Left colon (tissue), 2 donors: ENCODE data around the gene CEP350. TPM values are rescaled to one million over a fixed set of nuclear protein-coding genes. Genes with fewer than 3 reads are reported as not detected.

Experiments
- ATAC-seq: fragments of 200-7000 bp; cut with Tn5 transposase; one replicate; pipeline ENCODE4 v1.9.1; 2020; ENCODE audit warnings: mild to moderate bottlenecking, moderate library complexity
- DNase-seq, 2 donors: peaks; one replicate each; pipeline ENCODE4 v3.0.0-alpha.2; 2020
- intact Hi-C, 2 donors: fragments of 100-400 bp; cut with DNase I in 1 of 2; cut with micrococcal nuclease in 1 of 2; formaldehyde crosslinking; loops; one replicate each; pipeline versions ENCODE4 v1.11.2 to v1.14.0; 2022; cut with DNase I, micrococcal nuclease
- long read RNA-seq: library from polyadenylated mRNA; unstranded; transcript quantifications from one replicate; pipeline ENCODE4 v2.0.0, GENCODE V29; 2021
- total RNA-seq, 2 donors: library from RNA; stranded (reverse); fragmentation: NEBNext Ultra II Directional; extraction: Animal tissue kit (Norgen Biotek cat#: 25700); gene quantifications; one replicate each; pipeline ENCODE4 v1.2.1, GENCODE V29; 2021
- donor health status: DM: no; HTN: no; CAD: no.
- donor health status: DM: yes; HTN: yes; CAD: no.

Gene CEP350, protein sequence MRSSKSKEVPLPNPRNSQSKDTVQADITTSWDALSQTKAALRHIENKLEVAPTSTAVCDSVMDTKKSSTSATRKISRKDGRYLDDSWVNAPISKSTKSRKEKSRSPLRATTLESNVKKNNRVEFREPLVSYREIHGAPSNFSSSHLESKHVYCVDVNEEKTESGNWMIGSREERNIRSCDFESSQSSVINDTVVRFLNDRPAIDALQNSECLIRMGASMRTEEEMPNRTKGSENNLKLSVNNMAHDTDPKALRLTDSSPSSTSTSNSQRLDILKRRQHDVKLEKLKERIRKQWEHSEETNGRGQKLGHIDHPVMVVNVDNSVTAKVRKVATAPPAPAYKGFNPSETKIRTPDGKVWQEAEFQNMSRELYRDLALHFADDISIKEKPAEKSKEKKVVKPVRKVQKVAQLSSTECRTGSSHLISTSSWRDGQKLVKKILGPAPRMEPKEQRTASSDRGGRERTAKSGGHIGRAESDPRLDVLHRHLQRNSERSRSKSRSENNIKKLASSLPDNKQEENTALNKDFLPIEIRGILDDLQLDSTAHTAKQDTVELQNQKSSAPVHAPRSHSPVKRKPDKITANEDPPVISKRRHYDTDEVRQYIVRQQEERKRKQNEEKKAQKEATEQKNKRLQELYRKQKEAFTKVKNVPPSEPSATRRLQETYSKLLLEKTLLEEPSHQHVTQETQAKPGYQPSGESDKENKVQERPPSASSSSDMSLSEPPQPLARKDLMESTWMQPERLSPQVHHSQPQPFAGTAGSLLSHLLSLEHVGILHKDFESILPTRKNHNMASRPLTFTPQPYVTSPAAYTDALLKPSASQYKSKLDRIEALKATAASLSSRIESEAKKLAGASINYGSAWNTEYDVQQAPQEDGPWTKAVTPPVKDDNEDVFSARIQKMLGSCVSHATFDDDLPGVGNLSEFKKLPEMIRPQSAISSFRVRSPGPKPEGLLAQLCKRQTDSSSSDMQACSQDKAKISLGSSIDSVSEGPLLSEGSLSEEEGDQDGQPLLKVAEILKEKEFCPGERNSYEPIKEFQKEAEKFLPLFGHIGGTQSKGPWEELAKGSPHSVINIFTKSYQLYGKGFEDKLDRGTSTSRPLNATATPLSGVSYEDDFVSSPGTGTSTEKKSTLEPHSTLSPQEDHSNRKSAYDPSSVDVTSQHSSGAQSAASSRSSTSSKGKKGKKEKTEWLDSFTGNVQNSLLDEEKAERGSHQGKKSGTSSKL (N-terminal part only)
- 10 to 100 TPM; 47.7 to 49.7 TPM for total RNA-seq
- long read RNA-seq, partial matches to known transcripts: 7 of 18 reads
- long read RNA-seq, other reads (novel, unspliced or antisense): 11 of 18 reads

DNA sequence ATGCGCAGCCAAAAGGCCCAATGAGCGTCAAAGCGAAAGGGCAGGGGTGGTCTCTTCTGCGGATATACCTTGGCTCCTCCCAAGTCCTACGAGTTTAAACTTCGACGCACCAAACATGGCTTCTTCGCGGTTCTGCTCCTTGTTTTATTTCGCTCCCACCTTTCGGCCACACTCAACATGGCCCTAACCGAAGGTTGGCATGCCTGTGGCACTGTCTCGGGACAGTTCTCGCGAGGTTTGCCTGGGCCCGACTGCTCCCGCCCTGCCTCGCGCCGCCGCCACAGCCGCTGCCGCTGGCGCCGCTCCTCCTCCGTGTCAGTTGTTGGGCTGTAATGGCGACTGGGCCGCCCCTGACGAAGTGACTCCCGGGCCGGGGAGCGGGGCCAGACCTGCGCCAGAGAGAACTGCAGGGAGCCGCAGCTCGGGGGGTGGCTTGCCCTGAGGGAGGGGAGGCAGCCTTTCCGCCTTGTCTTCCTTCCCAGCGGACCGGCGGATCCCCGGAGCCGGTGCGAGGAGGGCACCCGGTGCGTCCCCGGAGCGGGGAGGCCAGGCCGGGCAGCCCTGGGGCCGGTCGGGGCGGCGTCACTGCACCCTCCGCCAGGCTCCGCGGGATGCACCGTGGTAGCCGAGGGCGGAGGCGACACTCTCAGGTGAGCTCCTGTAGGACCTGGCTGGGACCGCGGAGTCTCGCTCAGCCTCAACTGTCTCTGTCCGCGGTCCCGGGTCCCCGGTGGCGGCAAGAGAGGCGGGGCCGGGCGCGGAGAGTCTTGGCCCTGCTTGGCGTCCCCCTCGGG, at the start of gene CEP350:
Gene CEP350, plus strand, starts transcription at position 318 of the 794 bp plus-strand sequence. CDS start 31,372 bp downstream, outside the sequence.
- DNase-seq: peak; percentile 99
- ATAC-seq: peak; percentile 95
- intact Hi-C loops: loop anchor here in 1 of 2 donors (5.0 kb wide), 1 partner anchor 67 kb away; no protein-coding TSS in a partner anchor

DNA sequence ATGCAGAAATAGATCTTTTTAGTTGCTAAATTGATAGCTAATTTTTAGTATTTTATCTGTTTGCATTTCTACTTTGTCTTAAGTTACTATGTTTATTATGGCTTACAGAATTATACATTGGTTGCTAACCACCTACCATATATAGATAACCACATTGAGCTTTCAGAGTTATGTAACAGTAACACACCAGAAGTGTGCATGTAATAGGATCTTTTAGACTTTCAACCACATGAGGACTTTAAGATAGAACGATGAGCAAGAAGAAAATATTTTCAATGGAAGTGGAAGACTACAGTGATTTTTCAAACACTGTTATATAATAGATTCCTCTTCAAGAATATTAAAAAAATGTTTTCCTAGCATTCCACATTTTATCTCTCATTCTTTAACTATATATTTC, 43.7 kb upstream of the CEP350 start:
- ATAC-seq: no peak
- intact Hi-C loops: no loop called here
- DNase-seq: no peak

DNA sequence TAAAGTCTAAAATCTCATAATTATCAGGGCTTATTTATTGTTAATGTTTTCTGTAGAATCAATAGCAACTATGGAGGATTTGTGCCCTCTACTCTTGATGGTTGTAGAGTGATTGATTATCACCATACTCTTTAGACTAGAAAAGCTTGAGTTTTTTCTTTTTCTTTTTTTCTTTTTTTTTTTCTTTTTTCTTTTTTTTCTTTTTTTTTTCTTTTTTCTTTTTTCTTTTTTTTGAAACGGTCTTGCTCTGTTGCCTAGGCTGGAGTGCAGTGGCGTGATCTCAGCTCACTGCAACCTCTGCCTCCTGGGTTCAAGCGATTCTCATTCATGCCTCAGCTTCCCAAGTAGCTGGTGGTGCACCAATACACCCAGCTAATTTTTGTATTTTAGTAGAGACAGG, 42.8 kb upstream of the CEP350 start:
- DNase-seq (no peak), ATAC-seq (no peak)
- intact Hi-C loops: no loop called here

DNA sequence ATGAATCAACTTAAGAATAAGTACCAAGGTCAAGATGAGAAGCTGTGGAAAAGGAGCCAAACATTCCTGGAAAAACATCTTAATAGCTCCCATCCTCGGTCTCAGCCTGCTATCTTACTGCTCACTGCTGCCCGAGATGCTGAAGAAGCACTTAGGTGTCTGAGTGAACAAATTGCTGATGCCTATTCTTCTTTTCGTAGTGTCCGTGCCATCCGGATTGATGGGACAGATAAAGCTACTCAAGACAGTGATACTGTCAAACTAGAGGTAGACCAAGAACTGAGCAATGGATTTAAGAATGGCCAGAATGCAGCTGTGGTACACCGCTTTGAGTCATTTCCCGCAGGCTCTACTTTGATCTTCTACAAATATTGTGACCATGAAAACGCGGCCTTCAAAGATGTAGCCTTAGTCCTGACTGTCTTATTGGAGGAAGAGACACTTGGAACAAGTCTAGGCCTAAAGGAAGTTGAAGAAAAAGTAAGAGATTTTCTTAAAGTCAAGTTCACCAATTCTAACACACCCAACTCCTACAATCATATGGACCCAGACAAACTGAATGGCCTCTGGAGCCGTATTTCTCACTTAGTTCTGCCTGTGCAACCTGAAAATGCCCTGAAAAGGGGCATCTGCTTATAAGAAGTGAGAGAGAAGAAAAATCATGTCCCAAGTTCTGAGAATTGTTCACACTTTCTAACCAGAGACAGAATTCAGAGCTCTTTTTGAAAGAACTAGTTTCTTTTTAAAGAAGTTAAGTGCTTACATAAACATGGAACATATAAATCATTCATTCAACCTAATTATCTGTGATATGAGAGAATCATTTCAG, 36.8 kb upstream of the CEP350 start:
- intact Hi-C loops: no loop called here
- ATAC-seq (no peak), DNase-seq (no peak)

DNA sequence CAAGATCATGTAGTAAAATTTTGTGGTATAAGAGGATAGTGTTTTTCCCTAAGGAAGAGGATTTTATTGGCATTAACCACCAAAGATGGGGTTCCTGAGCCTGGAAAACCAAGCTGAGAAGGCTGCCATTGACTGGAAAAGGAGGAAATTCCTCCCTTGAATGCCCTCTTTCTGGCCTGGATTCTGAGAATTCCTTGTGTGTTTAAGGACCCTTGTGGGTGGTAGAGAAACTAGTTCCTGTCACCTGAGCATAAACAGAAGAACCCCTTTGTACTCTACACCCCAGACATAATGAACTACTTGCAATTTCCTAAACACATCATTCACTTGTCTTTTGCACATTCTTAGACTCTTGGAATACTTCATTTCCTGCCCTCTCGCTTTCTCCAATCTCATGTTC, 33.1 kb upstream of the CEP350 start:
- intact Hi-C loops: no loop called here
- ATAC-seq: no peak
- no peak for DNase-seq

DNA sequence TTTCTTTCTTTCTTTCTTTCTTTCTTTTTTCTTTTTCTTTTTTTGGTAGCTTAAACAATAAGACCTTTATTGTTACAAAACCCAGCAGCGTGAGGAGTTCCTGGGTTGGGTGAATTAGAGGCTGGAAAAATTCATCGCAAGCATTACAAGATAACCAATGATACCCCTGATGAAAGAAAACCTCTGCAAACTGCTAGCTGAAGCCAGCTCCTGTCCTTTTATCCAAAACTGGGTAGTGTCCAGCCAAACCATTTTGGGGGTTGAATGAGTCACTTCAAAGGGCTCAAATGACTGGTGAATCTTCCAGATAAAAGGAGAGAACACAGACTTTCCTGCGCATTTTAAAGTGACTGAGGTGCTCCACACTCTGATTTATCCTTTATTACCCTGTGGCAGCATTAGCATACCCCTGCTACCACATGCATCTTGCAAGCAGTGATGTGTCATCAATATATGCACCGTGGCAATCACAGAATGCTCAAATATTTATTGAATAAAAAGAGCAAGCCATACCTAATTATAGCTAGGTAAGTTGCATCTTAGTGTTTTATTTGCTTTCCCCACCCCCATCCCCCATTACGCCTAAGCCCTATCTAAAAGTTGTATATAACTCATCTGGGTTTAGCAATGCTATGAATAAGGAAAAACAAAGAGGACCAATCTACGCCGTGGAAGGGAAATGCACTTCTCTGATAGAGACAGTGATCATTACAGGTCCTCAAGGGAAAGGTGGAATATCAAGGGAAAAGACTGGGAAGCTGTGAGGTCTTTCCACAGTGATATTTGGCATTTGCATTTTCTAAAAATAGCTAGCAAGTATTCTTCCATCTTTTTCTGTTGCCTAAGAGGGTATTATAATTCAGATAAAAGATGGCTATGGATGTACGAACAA, 32.4 kb upstream of the CEP350 start:
- intact Hi-C loops: no loop called here
- no peak for ATAC-seq
- DNase-seq: no peak

DNA sequence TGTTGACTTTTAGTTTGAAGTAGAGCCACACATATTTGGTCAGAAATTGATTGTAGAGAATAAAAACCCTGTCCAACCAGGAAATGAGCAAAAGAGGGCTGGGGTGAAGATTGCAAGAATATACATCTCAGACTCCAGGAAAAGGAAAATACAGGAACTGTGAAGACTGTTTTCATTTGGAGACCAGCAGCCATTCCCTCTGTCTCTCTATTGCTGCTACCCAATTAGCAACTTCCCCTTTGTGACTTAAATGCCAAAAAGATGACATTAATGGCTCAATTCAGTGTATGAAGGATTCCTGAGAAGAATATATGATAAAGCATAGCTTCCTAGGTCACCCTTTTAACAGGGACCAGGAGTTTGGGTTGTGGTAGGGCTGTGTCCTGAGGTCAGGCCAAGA, 31.6 kb upstream of the CEP350 start:
- intact Hi-C loops: no loop called here
- ATAC-seq (no peak), DNase-seq (no peak)

DNA sequence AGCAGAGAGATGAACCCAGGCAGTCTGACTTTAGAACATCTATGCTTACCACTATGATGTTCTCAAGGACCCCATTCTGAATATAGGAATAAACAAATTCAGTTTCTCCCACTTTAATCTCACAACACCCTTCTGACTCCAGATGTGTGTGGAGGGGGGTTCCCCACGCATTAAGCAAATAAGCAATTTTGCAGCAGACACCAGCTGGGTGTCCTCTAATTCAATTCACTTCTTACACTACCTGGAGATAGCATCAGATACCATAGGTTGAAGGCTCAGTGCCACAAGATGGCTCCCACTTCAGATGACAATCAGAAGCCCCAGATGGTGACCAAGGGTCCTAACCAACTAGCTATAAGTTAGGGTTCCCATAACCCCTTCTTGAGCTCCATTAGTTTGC, 30.3 kb upstream of the CEP350 start:
- intact Hi-C loops: no loop called here
- DNase-seq: no peak
- no peak for ATAC-seq

DNA sequence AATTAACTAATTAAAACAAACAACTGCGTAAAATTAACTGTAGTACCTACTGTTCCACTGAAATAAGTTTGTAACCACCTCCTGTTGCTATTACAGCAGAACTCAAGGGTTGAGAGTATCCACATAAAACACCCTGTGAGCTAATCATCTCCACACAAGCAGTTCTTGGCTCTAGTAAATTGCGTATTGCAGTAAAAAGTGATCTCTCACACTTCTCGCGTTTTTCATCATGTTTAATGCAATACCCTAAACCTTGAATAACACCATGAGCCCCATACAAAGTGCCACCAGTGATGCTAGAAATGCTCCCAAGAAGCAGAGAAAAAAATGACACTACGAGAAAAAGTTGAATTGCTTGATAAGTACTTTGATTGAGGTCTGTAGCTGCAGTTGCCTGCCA, 29.3 kb upstream of the CEP350 start:
- DNase-seq (no peak), ATAC-seq (no peak)
- intact Hi-C loops: no loop called here

DNA sequence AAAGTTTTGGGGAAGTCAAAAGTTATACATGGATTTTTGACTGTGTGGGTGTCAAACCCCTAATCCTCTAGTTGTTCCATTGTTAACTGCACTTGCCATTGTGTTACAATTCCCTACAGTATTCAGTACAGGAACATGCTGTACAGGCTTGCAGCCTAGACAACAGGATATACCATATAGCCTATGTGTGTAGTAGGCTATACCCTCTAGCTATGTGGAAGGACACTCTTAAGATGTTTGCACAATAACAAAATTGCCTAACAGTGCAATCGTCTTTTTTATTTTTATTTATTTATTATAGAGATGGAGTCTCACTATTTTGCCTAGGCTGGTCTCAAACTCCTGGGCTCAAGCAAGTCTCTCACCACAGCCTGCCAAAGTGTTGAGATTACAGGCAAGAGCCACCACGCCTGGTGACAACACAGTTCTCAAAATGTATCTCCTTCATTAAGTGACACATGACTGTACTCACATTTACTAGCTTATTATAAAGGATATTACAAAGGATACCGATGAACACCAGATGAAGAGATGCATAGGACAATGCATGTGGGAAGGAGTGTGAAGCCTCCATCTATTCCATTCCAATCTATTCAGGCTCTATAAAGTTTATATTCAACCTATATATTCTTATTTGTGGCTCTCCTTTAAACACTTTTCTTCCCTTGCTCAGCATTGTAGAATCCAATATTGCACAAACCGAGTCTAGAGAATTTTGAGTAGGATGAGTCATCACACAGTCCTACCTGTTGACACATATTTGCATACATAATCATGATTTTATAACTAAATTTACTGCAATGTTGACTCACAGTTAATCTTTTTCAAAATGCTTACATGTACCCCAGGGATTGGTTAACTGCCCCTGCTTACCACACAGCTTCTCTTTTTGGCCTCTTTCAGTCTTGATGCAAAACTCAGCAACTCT, 28.4 kb upstream of the CEP350 start:
- intact Hi-C loops: no loop called here
- no peak for ATAC-seq
- no peak for DNase-seq

DNA sequence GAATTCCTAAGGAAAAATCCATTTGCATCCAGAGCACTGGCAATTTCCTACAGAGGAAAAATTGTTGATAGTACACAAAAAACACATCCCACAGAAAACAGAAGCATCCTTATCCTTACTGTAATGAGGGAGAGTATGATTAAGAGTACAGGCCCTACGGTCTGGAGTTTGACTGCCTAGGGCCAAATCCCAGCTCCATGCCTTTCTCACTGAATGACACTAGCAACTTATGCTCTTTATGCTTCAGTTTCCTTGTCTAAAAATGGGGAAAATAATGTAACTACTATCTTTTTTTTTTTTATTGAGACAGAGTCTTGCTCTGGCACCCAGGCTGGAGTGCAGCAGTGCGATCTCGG, 27.8 kb upstream of the CEP350 start:
- DNase-seq (no peak), ATAC-seq (no peak)
- intact Hi-C loops: no loop called here

DNA sequence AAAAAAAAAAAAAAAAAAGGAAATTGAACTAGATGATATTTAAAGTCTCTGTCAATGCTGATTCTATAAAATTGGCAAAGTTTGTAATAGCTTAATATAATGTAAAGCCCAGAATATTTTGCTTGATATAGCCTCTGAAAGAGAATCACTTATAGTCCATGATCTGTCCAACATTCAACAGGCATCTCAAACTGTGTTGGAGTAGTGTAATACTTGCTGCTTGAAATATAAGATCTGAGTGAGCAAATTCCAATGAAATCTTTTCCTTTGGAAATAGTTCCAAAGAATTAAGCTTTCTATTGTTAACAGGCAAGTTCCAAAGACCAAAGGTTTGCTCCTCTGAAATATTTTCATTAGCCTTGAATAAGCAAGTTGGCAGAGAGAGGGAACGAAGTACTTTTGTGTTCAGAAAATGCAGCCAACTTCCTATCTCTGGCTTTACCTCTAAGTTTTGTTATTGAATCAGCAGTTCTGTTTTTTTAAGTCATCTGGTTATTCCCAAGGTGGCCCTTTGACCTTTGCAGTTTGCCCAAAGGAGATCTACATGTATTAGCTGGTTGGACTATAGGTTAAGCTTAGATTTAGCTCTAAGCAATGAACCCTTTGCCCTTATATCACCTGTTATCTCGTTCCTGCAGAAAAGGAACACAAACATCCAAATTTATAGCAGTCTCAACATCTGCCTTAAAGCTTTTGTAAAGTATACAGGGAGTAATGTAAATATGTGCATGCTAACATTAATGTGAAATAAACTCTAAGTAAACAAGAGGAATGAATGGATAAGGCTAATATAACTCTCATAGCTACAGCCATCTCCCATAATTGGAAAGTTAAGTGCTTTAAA, 24.4 kb upstream of the CEP350 start:
- no peak for DNase-seq
- ATAC-seq: peak; percentile 71

DNA sequence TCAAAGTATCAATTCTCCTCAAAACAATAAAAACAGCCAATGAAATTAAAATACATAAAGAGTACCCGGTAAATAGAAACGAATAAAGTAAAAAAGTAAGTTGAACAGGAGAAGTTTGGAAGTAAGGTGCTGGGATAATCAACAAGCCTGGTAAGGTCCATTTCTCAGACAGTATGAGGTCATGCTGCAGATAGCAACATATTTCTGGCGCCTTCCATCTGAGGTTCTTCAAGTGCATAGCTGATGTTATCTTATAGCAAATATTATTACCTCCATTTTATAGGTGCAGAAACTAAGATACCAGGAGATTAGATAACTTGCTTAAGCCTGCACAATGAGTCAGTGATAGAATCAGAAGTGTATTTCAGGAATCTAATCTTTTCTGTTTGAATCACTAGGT, 23.7 kb upstream of the CEP350 start:
- intact Hi-C loops: no loop called here
- DNase-seq (no peak), ATAC-seq (peak; percentile 79)

More for the DNA sequence above, 24.4 kb upstream of the CEP350 start:
- intact Hi-C loops: no loop called here

DNA sequence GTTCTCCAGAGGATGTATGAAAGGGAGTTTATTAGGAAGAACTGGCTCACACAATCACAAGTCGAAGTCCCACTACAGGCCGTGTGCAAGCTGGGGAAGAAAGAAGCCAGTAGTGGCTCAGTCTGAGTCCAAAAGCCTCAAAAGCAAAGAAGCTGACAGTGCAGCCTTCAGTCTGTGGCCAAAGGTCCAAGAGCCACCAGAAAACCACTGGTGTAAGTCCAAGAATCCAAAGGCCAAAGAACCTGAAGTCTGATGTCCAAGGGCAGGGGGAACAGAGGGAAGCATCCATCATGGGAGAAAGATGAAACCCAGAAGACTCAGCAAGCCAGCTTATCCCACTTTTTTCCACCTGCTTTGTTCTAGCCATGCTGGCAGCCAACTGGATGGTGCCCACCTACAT, 21.4 kb upstream of the CEP350 start:
- ATAC-seq (no peak), DNase-seq (no peak)
- intact Hi-C loops: no loop called here
